ENCODE results near the gene VPS26C. TPM values are rescaled to one million over a fixed set of nuclear protein-coding genes. Genes with fewer than 3 reads are reported as not detected.
A peak's percentile ranks its signal among the peaks of the same experiment; 100 is the strongest.

The VPS26C gene
- total RNA-seq (2016; rRNA removed; fragmentation: Illumina TruSeq; extraction: Trizol), result 39.7 and 54.6 TPM in 2 replicates
- total RNA-seq (2016; cell fraction: cytosol; rRNA removed; fragmentation: Illumina TruSeq; extraction: Trizol; ENCODE audit: low read depth), result 13.7 and 15.5 TPM in 2 replicates
- total RNA-seq (2016; cell fraction: insoluble cytoplasmic fraction; rRNA removed; fragmentation: Illumina TruSeq; extraction: Trizol), result 42.0 and 53.2 TPM in 2 replicates
- 29.4 and 31.5 TPM in 2 replicates for total RNA-seq (2016; cell fraction: membrane; rRNA removed; fragmentation: Illumina TruSeq; extraction: Trizol)
- 24.9 and 25.4 TPM in 2 replicates for total RNA-seq (2016; cell fraction: nucleus; rRNA removed; fragmentation: Illumina TruSeq; extraction: Trizol)
- polyA plus RNA-seq (2011; rRNA removed), result 30.3 and 33.0 TPM in 2 replicates
- polyA plus RNA-seq (2011; cell fraction: cytosol; rRNA removed), result 29.6 and 33.2 TPM in 2 replicates
- polyA plus RNA-seq (2011; cell fraction: nucleus; rRNA removed), result 22.0 and 27.5 TPM in 2 replicates
- 26.9 and 29.8 TPM in 2 replicates for polyA plus RNA-seq (2012)
- polyA plus RNA-seq (2016; cell fraction: cytosol; fragmentation: Illumina TruSeq; extraction: Trizol; ENCODE audit: low read depth), result 13.6 and 14.5 TPM in 2 replicates
- polyA plus RNA-seq (2016; cell fraction: insoluble cytoplasmic fraction; fragmentation: Illumina TruSeq; extraction: Trizol; ENCODE audit: low read depth), result 50.1 and 51.4 TPM in 2 replicates
- polyA plus RNA-seq (2016; cell fraction: membrane; fragmentation: Illumina TruSeq; extraction: Trizol; ENCODE audit: low read depth), result 23.9 and 24.7 TPM in 2 replicates
- 25.4 and 29.7 TPM in 2 replicates for polyA plus RNA-seq (2016; cell fraction: nucleus; fragmentation: Illumina TruSeq; extraction: Trizol; ENCODE audit: insufficient read depth, low read depth)
- 23.9 and 31.1 TPM in 2 replicates for polyA minus RNA-seq (2011; rRNA and poly(A)+ RNA removed; ENCODE audit: low replicate concordance)
- 21.5 and 24.4 TPM in 2 replicates for polyA minus RNA-seq (2011; cell fraction: cytosol; rRNA and poly(A)+ RNA removed)
- 38.5 and 44.3 TPM in 2 replicates for polyA minus RNA-seq (2011; cell fraction: nucleus; rRNA and poly(A)+ RNA removed)
- percentile 74 among the genes with signal in this experiment for Bru-seq, nascent RNA
- BruChase-seq, experiment 1, labeled RNA remaining after a 6-hour chase, result percentile 75 among the genes with signal in this experiment
- percentile 72 among the genes with signal in this experiment for BruChase-seq, experiment 2, labeled RNA remaining after a 2-hour chase
- long read RNA-seq, experiment 1, transcript VPS26C-201 (8 exons, 3,256 nt), result major isoform, 12 of 26 reads
- long read RNA-seq, experiment 1, transcript VPS26C-213 (2 exons, 959 nt), result minor isoform, 7 of 26 reads
- long read RNA-seq, experiment 1, partial matches to known transcripts, result 1 of 26 reads
- long read RNA-seq, experiment 1, other reads (novel, unspliced or antisense), result 6 of 26 reads
- long read RNA-seq, experiment 2, transcript VPS26C-201 (8 exons, 3,256 nt), result major isoform, 19 of 66 reads
- long read RNA-seq, experiment 2, partial matches to known transcripts, result 6 of 66 reads
- long read RNA-seq, experiment 2, other reads (novel, unspliced or antisense), result 36 of 66 reads

DNA sequence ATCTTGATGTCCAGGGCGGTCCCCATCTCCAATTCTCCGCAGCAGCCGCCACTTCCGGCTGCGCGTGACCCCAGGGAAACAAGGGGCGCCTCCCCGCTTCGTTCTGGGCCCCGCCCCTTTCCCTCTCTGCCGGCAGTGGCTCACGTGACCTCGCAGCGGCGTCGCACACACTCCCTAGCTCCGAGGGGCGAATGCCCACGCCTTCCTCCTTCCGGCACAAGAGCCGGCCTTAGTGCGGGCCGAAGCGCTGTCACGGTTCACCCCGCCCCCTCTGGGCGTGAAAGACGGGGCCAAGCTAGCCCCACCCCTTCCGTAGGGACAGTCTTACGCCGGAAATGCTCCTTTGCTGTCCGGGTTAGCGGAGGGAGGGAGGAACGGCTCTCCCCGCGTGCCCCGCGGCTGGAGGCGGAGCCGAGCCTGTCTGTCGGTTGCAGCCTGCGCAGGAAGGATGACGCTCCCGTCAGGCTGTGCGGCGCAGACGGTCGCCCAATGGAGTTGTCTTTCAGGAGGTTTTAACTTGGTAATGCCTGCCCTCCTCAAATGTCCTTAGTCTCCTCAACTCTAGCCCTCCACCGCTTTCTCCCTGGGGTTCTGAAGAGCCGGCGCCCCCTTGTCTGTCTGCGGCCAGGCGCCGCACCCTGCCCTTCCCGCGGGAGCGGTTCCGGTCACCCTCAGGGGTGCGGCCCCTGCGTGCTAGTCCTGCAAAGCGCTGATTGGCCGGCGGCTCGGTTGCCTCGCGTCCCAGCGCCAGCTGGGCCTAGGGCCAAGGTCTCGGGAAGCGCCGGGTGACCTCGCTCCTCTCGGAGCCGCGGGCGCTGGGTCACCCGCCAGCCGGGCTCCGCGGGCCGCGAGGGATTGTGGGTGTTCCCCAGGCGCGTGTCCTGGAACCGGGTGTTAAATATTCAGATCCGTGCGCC lies at the start of gene VPS26C:
TSS of gene VPS26C (minus strand) at position 66 of the 917 bp plus-strand sequence. CDS start at position 26, 40 bp downstream.
- CTCF ChIA-PET (ENCODE audit: low intra/inter-chr PET ratio, low total read pairs), result no interaction called here
- DNase-seq (ENCODE audit: low spot score) (peak; percentile 97), FAIRE-seq (peak; percentile 99), ATAC-seq (peak; percentile 91)
- peak within 1 kb of the TSS; percentile 97 for H3K27ac ChIP-seq (ENCODE audit: extremely low read length, insufficient read depth, low read length)
- peak within 1 kb of the TSS; percentile 79 for H3K9ac ChIP-seq (ENCODE audit: insufficient read depth, low read depth, low read length)
- H3K4me2 ChIP-seq (ENCODE audit: low read depth, low read length), result peak within 1 kb of the TSS; percentile 91
- peaks cover 36% of the 10 kb centered on the region for H3K79me2 ChIP-seq (ENCODE audit: insufficient read depth, low read length)
- H3K9me3 ChIP-seq (ENCODE audit: low read length), result no peaks in the 10 kb centered on the region
- POLR2A ChIA-PET, result interaction anchor here (0.6 to 2.5 kb wide), 21 partner anchors 9 to 297 kb away, joined by 3 to 44 read pairs (median 5); partner anchors contain the start of gene DYRK1A
- no peaks in the 10 kb centered on the region for H3K27me3 ChIP-seq (ENCODE audit: control insufficient read depth in 1 of 2, insufficient read depth in 2 of 2, low read length in 2 of 2)
- under 1% methylated on average over 43 of the region's 86 CpGs for WGBS (ENCODE audit: low lambda C conversion rate)
- H3K4me1 ChIP-seq (ENCODE audit: insufficient read depth, low read length), result peaks cover 41% of the 10 kb centered on the region
- peak within 1 kb of the TSS; percentile 70 to 90 (median 88) for H3K4me3 ChIP-seq (replicated peaks in 1 of 3; ENCODE audit: insufficient read depth in 1 of 3, low read depth in 2 of 3, low read length in 3 of 3)
- intact Hi-C loops (cut with micrococcal nuclease; ENCODE audit: unreplicated experiment) (loop anchor here (1.0 kb wide), 2 partner anchors 9 to 98 kb away; no protein-coding TSS in a partner anchor), in situ Hi-C loops (cut with HindIII; ENCODE audit: extremely low pct_ligation_motif_present, low pct_unique_long_range_greater_than_20kb) (loop anchor here (5.0 kb wide), 1 partner anchor 100 kb away; the partner anchor contains the start of gene DYRK1A)
- no peak within 1 kb of the TSS for H2AFZ ChIP-seq (ENCODE audit: low read length)
- H3K36me3 ChIP-seq (replicated peaks in 1 of 2; ENCODE audit: control insufficient read depth in 1 of 2, insufficient read depth in 2 of 2, low read length in 2 of 2), result no peaks in the 10 kb centered on the region; a peak in 1 of 5 replicates
- H4K20me1 ChIP-seq (ENCODE audit: insufficient read depth, low read length), result no peaks in the 10 kb centered on the region
- TSS peak; percentile 85 for BruUV-seq (replicated peaks)
- peak; percentile 96 for TF ChIP-seq GABPB1 (CRISPR knock-in tag; IDR thresholded peaks at IDR 0.05)
- TF ChIP-seq, protein P1, sequence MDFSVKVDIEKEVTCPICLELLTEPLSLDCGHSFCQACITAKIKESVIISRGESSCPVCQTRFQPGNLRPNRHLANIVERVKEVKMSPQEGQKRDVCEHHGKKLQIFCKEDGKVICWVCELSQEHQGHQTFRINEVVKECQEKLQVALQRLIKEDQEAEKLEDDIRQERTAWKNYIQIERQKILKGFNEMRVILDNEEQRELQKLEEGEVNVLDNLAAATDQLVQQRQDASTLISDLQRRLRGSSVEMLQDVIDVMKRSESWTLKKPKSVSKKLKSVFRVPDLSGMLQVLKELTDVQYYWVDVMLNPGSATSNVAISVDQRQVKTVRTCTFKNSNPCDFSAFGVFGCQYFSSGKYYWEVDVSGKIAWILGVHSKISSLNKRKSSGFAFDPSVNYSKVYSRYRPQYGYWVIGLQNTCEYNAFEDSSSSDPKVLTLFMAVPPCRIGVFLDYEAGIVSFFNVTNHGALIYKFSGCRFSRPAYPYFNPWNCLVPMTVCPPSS (IDR thresholded peaks at IDR 0.05), result no peak
- no peak for TF ChIP-seq ZNF460 (CRISPR knock-in tag; IDR thresholded peaks at IDR 0.05; ENCODE audit: borderline replicate concordance)
- TF ChIP-seq ZC3H13 (CRISPR knock-in tag; IDR thresholded peaks at IDR 0.05), result 0 out of 2 replicates have a peak, but pooled peaks have one; percentile 32
- TF ChIP-seq, protein P2, sequence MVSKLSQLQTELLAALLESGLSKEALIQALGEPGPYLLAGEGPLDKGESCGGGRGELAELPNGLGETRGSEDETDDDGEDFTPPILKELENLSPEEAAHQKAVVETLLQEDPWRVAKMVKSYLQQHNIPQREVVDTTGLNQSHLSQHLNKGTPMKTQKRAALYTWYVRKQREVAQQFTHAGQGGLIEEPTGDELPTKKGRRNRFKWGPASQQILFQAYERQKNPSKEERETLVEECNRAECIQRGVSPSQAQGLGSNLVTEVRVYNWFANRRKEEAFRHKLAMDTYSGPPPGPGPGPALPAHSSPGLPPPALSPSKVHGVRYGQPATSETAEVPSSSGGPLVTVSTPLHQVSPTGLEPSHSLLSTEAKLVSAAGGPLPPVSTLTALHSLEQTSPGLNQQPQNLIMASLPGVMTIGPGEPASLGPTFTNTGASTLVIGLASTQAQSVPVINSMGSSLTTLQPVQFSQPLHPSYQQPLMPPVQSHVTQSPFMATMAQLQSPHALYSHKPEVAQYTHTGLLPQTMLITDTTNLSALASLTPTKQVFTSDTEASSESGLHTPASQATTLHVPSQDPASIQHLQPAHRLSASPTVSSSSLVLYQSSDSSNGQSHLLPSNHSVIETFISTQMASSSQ (IDR thresholded peaks at IDR 0.05; ENCODE audit: low read depth), result 0 out of 2 replicates have a peak, but pooled peaks have one; percentile 17
- TF ChIP-seq, protein P2 (CRISPR knock-in tag; IDR thresholded peaks at IDR 0.05; ENCODE audit: borderline replicate concordance), result peak; percentile 44; the same call in 1 of the 2 replicates
- TF ChIP-seq SIX1 (CRISPR knock-in tag; IDR thresholded peaks at IDR 0.05; ENCODE audit: borderline replicate concordance), result no peak
- TF ChIP-seq ERF (CRISPR knock-in tag; IDR thresholded peaks at IDR 0.05), result peak; percentile 44
- peak; percentile 89 for TF ChIP-seq ARNT2 (CRISPR knock-in tag; IDR thresholded peaks at IDR 0.05; ENCODE audit: low read depth)
- no peak for TF ChIP-seq MYNN (CRISPR knock-in tag; IDR thresholded peaks at IDR 0.05; ENCODE audit: low read depth)
- TF ChIP-seq PHF8 (CRISPR knock-in tag; IDR thresholded peaks at IDR 0.05), result peak; percentile 78

Measured in HepG2 (cell line).